Cardiac septum (tissue), 1 donor: Measurements from ENCODE around the gene SPATA4. TPM values are rescaled to one million over a fixed set of nuclear protein-coding genes. Genes with fewer than 3 reads are reported as not detected.
A peak's percentile ranks its signal among the peaks of the same experiment; 100 is the strongest.
"Not testable (repeated sequence)": the region's sequence is repeated elsewhere in the genome, so short reads cannot be mapped to it uniquely, and the experiment has no call there.

ENCODE experiments used
- DNase-seq: peaks from one replicate; pipeline ENCODE4 v3.0.0-alpha.2; 2020; ENCODE audit warnings: low spot score
- intact Hi-C: fragments of 100-400 bp; cut with DNase I; formaldehyde crosslinking; loops from one replicate; pipeline ENCODE4 v1.14.0; 2022
- long read RNA-seq: library from polyadenylated mRNA; unstranded; transcript quantifications from one replicate; pipeline ENCODE4 v2.0.0, GENCODE V29; 2021
- total RNA-seq: library from RNA; stranded (reverse); fragmentation: NEBNext Ultra II Directional; extraction: Animal tissue kit (Norgen Biotek cat#: 25700); gene quantifications from one replicate; pipeline ENCODE4 v1.2.1, GENCODE V29; 2021
- donor health status: DM: no; HTN: no; CAD: no.

The SPATA4 gene
- total RNA-seq, result 0.22 TPM
- long read RNA-seq, partial matches to known transcripts, result 0 of 2 reads
- long read RNA-seq, other reads (novel, unspliced or antisense), result 2 of 2 reads

DNA sequence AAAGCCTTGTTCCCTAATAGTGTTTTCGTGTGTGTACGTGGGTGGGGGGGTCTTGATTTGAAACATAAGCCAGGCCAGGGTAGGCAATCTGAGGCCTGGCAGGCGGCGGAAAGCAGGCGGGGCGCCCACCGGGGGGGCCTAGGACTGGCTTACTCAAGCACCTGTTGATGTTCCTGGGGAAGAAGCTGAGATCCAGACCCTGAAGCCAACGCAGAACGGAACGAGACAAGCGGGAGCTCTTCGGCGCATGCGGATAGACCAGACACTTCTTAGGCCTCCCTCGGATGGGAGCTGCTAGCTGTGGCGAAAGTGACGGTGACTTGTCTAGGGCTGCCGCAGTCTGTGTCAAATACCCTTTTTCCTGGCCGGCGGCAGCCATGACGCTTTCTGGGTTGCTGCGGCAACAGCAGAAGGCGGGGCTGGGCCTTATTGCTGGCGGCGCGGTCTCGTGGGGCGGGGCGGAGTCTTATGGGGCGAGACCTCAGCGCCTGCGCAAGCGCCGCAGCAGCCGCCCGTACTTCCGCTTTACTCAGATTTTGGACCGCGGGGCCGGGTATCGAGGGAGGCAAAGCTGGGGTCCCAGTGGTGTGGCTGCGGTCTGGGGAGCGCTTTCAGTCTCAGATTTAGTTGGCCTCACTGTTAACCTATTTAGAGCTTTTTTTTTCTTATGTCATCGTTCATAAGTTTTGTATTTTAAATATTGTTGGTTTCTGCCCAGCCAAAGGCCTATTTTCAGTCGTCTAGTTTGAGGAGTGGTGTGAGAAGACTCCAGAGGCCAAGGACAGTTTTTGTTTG is at the start of gene SPATA4:
SPATA4 (minus strand) TSS at position 402 of the 795 bp plus-strand sequence; CDS start at position 379, 23 bp downstream.
- intact Hi-C loops, result loop anchor here (2.0 to 5.0 kb wide), 2 partner anchors 37 to 125 kb away; no protein-coding TSS in a partner anchor
- peak; percentile 97 for DNase-seq

DNA sequence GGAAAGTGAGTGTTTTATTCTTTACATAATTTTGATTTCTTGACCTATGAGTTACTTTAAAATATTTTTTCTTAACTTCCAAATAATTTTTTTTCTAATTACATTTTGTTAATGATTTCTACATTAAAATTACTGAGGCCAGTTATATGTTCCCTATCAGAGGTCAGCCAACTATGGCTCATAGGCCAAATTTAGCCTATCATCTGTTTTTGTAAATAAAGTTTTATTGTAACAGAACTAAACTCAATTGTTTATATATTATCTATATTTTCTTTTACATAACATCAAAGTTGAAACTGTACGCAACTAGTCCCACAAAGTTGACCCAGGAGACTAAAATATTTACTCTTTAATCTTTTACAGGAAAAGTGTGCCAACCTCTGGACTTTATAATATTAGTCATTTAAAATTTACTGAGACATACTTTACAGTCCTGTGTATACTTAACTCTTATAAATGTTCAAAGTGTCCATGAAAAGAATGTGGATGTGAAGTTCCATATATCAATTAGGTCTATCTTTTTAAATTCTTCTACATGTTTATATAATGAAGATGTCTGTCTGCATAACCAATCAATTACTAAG is 47.5 kb upstream of the SPATA4 start:
- DNase-seq, result no peak
- intact Hi-C loops, result no loop called here

DNA sequence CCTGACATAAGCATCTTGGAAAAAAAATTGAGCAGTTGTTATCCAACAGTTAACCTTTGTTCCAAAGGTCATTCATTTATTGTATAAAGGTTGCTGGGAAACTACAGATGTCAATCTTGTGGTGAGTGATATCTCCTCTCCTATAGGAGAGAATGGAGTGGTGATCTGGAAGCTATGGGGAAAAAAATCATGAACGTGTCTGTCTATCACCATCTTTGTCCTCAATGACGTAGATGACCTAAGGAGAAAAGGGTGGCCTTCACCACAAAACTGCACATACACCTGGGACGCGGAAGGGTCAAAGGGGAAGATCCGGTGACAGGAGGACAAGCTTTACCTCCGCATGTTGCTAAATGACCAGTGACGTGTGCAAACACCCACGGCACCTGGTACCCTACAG is 46.3 kb upstream of the SPATA4 start:
- no peak for DNase-seq
- intact Hi-C loops, result no loop called here

DNA sequence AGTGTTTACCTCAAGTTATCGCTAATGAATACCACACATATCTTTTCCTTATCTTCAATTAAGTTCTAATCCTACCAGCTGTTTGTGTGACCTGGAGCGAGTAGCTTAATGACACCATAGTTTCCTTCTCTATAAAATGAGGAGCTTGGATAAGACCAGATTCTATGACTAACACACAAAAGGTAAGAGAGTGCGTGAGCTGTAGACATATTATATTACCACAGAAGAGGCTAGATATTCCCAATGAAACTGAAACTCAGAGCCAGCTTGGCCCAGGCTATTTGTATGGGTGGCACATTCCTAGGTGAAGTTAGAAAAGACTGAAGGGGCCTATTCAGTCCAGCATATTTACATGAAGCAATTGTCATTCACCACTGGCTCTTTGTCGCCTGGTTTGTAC is 43.4 kb upstream of the SPATA4 start:
- intact Hi-C loops, result loop anchor here (5.0 kb wide), 1 partner anchor 38 kb away; no protein-coding TSS in a partner anchor

DNA sequence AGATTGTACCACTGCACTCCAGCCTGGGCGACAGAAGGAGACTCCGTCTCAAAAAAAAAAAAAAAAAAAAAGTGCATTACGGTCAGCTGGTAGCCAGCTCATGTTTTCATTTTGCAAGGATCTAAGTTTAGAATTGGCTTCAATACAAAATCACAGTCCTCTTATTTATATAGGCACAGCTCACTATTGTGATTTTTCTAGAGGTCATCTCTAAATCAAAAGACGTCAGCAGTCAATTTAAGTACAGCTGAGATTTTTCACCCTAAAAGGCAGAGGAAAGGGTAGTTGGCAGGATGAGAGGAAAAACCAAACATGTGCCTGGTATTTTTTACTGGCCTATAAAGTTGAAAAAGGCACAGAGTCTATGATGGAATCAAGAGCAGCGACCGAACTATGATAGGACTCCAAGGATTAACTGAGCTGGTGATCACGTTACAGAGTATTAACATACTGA is 42.8 kb upstream of the SPATA4 start:
- intact Hi-C loops, result loop anchor here (5.0 kb wide), 1 partner anchor 39 kb away; no protein-coding TSS in a partner anchor
- no peak for DNase-seq

More for the DNA sequence above, 43.4 kb upstream of the SPATA4 start:
- no peak for DNase-seq

DNA sequence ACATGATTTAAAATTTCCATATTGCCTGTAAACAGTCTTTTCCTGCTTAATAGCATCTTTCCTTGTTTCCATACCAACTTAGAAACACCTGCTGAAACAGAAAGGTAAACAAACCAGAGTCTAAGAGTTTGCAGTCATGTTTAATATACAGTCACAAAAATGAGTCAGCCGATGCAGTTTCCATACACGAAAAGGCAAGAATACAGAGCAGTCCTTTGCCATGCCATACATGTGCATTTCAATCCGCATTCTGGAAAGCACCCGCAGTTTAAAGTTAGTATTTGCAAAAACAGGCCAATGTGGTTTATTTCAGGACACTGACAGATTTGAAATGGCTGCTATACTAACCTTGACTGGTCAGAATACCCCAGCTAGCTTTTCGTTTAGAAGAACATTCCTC is 41.6 kb upstream of the SPATA4 start:
- DNase-seq, result no peak
- intact Hi-C loops, result loop anchor here (5.0 kb wide), 1 partner anchor 40 kb away; no protein-coding TSS in a partner anchor

DNA sequence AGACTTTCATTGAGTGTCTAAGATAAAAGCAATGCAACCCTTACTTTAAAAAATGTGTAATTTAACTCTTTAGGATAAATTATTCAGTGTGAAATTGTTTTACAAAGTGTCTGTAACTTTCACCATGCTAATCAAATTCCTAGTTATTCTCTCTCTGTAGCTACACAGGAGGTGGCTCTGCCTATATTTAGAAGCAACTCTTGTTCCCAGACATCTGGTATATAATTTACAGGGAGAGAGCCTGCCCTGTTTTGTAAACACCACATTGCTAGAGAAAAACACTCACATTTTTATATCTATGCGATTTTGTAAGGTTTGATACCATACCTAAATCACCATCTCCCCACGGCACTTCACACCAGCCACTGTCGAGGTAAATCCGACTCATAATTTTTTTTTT is 35.5 kb upstream of the SPATA4 start:
- DNase-seq, result no peak
- intact Hi-C loops, result loop anchor here (5.0 kb wide), 1 partner anchor 34 kb away; the partner anchor contains the start of gene SPATA4

DNA sequence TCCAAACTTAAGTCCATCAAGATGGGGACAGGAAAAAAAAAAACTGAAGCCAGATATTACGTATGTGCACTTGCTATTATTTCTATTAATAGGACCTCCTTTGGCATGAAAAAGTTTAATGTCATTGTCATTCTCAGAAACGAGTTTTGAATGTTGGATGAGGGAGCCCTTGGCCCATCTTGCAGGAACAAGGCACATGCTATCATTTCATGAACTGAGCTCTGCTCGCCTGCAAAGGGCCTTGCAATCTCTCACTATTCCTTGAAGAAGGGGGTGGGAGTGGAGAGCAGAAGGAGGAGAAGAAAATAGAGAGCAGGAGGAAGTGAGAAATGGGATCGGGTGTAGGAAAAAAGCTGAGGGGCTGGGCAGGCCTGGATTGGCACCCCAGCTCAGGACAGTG is 34.3 kb upstream of the SPATA4 start:
- intact Hi-C loops, result loop anchor here (5.0 kb wide), 1 partner anchor 32 kb away; the partner anchor contains the start of gene SPATA4
- no peak for DNase-seq

DNA sequence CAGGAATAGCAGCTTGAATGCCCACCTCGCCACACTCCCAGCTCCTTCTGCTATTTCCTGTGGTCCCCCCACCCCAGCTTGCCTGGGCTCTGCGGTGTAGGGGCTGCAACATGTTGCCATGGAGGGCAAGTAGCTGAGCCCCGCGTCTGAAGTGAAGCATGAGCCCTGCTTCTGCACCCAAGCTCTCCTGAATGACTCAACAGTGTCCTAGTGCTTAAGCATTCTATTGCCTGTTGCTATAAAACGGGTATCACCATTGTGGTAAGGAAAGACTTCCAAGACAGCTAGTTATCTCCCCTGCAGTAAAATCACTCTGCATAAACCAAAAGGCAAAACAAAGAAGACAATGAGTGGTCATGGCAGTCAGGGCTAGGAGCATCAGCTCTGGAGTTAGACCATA is 31.4 kb upstream of the SPATA4 start:
- intact Hi-C loops, result no loop called here

DNA sequence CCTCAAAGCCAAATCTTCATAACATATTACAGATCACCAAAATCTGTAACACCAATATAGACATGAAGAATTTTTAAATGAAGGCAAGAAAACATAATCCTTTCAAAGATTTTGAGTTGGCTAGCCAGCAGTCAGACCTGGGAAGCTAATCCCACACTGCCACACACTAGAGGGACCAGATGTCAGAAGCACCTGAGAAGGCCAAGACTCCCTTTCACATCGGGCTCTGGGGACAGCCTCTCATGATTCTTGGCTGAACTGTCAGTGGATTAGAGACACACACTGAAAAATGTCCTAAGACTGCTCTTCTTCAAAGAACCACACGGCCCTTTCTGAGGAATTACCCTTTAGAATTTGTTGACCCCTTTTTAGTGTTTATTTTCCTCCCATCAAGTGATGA is 28.2 kb upstream of the SPATA4 start:
- no peak for DNase-seq
- intact Hi-C loops, result no loop called here

More for the DNA sequence above, 31.4 kb upstream of the SPATA4 start:
- no peak for DNase-seq

DNA sequence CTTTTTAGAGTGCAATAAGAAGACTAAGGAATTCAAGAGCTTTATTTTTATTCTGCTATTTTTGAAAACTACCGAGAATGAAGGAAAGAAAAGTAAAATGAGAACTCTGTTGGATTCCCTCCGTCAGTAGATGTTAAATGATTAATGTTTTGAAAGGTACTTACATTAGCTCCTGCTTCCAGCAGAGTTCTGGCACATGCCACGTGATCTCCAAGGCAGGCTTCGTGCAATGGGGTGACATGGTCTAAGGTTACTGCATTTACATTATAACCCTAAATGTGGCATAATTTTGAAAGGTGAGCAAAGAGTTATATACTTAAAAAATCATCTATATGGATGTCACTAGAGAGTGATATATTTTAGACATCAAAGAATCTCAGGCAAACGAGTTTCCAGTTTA is 26.8 kb upstream of the SPATA4 start:
- DNase-seq, result no peak
- intact Hi-C loops, result no loop called here

DNA sequence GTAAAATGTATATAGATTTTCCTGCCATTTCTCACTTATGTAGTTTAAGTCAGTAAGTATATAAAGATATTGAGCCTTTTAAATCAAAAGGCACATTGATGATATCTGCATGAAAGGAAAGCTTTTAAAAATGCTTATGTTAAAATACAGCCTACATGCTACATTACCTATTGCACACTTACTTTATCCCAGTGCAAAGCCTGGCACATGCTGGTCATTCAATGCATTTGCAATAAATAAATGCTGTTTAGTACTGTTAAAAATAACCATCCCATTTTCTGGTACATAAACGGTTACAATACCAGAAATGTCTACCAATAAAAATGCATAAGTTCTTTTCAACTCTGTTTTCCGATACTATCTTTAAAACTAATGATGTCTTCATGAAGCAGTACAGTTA is 22.1 kb upstream of the SPATA4 start:
- intact Hi-C loops, result no loop called here
- no peak for DNase-seq

DNA sequence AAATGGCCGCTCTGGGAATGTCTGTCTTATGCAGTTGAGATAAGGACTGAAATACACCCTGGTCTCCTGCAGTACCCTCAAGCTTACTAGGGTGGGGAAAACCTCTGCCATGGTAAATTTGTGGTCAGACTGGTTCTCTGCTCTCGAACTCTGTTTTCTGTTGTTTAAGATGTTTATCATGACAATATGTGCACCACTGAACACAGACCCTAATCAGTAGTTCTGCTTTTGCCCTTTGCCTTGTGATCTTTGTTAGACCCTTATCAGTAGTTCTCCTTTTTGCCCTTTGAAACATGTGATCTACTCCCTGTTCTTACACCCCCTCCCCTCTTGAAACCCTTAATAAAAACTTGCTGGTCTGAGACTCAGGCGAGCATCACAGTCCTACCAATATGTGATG is 17.0 kb upstream of the SPATA4 start:
- DNase-seq, intact Hi-C loops: not testable (repeated sequence)

DNA sequence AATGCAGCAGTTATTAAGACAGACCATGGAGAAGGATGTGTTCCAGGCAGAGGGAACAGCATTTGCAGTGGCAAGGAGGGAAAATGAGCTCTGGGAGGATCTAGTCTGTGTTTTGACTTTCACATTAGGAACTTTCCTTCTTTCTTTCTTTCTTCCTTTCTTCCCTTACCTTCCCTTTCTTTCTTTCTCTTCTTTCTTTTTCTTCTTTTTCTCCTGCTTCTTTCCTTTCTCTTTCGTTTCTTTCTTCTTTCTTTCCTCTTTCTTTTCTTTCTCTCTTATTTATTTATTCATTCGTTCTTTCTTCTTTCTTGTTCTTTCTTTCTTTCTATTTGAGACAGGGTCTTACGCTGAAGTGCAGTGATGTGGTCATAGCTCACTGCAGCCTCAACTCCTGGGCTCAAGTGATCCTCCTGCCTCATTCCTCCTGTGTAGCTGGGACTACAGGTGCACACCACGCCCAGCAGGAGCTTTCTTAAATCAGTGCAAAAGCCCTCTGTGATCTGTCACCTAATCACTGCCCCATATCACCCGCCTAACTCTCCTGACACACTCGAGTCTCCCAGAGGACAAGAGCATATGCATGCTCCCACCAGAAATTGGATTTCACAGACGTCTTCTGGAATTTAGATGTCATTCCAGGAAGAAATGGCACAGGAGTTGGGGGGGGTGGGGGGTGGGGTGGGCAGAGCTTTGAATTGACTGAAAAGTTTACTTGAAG is 15.4 kb upstream of the SPATA4 start:
- intact Hi-C loops, result no loop called here
- no peak for DNase-seq

DNA sequence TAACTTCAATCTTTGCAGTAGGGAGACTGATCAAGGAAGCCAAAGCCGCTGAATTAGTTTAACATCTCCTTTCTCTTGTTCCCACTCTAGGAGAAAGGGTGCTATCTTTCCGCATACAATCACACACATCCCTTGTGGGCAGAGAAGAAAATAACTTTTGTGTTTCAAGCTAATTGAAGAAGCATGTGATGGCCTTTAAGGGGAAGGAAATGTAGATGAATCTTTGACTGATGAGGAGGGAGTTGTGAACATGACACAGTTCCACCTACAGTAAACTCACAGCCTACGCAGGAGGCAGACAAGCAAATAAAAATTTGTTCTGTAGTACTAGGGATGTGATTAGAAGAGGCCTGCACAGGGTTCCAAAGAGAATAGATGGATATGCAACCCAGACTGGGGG is 14.7 kb upstream of the SPATA4 start:
- intact Hi-C loops, result no loop called here
- no peak for DNase-seq

DNA sequence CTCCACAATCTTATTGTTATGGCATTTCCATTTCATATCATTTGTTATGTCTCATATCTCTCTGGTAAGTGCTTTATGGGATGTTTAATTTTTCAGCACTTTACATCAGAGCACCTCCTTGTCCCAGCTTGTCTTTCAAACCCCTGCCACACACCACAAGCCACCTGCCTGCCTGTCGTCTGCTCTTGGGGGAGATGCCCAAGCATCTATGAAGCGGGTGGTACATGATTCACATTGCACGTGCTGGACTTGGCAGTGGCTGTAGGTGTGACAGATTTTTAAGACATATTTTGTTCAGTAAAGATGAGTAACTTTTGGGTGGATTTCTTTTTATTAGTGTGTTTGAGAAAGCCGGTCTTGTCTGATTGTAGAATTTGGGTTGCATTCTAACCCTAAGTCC is 14.2 kb upstream of the SPATA4 start:
- intact Hi-C loops, result no loop called here
- DNase-seq, result no peak

DNA sequence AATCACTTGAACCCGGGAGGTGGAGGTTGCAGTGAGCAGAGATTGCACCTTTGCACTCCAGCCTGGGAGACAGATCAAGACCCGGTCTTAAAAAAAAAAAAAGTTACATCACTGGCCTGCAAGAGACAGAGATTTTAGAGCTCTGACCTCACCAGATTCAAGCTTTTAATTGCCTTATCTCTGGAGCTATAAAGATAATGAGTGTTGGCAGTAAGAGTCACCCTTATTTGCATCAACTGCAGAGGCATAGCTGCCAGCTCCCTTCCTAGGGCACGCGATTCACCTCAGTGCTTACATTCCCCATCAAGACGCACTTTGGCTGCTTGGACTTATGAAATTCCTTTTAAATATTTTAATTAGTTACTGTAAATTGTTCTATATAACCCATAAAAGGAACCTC is 12.5 kb upstream of the SPATA4 start:
- no peak for DNase-seq
- intact Hi-C loops, result no loop called here

DNA sequence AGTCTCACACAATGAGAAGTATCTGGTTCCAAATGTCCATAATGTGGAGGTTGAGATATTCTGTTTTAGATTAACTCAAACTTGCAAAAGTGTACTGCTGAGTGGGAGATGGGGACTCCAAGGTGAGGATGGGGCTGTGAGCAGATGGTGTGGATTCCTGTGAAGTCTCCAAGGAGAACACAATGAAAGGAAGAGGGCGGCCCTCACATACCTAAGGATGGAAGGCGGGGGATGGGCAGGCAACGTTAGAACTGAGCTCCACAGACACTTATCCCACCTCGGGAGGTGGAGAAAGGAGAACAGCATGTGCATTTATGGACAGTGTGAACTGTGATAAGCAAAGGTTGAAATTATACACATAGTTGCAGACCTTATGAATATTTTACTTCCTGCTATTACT is 9.9 kb upstream of the SPATA4 start:
- DNase-seq, result no peak
- intact Hi-C loops, result no loop called here

DNA sequence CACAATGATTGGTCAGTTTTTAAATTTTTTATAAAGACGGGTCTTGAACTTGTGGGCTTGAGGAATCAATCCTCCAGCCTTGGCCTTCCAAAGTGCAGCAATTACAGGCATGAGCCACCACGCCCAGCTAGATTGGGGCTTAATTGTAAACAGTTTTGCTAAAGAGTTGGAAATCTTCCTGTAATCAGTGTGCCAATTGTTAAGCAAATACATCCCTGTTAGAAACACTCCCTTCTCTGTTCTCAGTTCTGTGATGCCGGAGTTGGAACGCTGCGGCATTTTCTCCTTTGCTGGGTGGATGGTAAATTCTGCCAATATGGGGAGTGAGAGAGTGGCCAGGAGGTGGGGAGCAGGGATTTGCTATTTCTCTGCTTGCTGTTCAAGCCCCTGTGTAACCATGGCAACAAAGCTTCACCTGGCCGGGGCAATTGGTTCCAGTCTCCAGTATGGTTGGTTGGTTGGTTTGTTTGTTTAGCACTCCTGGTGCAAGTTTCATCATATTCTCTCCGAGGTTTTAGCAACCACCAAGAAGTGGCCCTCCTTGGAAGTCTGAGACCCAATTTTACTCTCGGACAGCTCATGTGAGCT is 3.0 kb upstream of the SPATA4 start:
- intact Hi-C loops, result loop anchor here (5.0 kb wide), 1 partner anchor 34 kb away; no protein-coding TSS in a partner anchor
- no peak for DNase-seq

DNA sequence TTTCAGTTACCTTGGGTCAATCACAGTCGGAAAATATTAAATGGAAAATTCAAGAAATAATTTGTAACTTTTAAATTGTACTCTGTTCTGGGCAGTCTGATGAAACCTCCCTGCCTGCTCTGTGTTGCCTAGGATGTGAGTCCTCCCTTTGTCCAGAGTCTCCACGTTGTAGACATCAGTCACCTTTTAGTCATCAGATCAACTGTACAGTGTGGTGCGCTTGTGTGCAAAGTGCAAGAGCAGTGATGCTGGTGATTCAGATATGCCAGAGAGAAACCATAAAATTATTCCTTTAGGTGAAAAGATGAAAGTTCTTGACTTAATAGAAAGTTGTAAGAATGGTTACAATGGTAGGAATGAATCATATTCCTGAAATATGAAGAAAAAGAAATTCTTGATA is 1.4 kb downstream of the SPATA4 start:
- intact Hi-C loops, result loop anchor here (2.0 kb wide), 1 partner anchor 127 kb away; no protein-coding TSS in a partner anchor
- DNase-seq, result no peak
